HG03039 (cell line): ENCODE data around the gene BAIAP2L1.

Experiments
- ATAC-seq: cut with Tn5 transposase; IDR thresholded peaks from one replicate; pipeline ENCODE4 v1.9.1; 2021; ENCODE audit warnings: mild to moderate bottlenecking, moderate library complexity; ENCODE audit not compliant: unreplicated experiment

Gene BAIAP2L1

GRCh38 chr7:98360221-98361130 is 40.4 kb downstream of the BAIAP2L1 start:
- no peak for ATAC-seq

DNA sequence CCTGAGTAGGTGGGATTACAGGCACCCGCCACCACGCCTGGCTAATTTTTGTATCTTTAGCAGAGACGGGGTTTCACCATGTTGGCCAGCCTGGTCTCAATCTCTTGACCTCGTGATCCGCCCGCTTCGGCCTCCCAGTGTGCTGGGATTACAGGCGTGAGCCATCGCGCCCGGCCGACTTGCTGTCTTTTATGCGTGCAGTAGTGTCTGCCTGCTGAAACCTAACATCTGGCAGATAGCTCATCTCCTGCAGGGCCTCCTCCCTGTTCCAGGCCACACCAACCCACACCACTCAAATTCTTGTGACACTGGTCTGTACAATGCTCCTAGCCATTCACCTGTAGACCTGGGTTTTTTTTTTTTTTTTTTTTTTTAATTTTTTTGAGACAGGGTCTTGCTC is 41.5 kb downstream of the BAIAP2L1 start:
- ATAC-seq, result no peak

GRCh38 chr7:98358706-98359105 is 42.2 kb downstream of the BAIAP2L1 start:
- no peak for ATAC-seq

- no peak for ATAC-seq
Measured at GRCh38 chr7:98357751-98358161, 43.1 kb downstream of the BAIAP2L1 start.

DNA sequence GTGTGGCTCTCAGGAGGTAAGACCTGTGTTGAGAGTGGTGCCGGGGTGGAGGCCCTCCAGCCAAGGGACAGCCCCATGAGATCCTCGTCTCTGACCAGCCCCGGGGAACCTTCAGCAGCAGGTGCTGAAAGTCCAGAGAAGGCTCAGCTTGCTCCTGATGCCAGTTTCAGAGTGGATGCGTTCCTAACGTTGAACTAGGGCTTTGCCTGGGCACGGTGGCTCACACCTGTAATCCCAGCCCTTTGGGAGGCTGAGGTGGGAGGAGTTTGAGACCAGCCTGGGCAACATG is 45.7 kb downstream of the BAIAP2L1 start:
- ATAC-seq, result no peak

GRCh38 chr7:98354511-98355249 is 46.2 kb downstream of the BAIAP2L1 start:
- ATAC-seq, result no peak

DNA sequence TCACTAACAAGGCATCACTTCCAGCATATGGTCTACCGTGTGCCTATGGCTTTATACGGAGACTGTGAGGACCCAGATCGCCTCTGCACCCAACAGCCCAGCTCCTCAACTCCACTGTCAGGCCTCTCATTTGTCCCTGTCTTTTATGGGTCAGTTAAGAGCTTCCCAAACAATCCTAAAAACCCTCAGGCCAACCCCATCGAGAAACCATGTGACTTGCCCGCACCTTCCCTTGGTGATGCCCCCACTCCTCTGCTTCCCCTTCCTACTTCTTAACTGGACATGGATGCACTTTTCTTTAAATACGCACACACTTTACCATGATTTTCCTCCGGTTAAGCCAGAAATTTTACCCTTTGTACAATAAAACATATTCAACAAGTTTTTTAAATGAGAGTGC is 46.8 kb downstream of the BAIAP2L1 start:
- ATAC-seq, result no peak

- ATAC-seq, result no peak
Measured at GRCh38 chr7:98352621-98353020, 48.3 kb downstream of the BAIAP2L1 start.

DNA sequence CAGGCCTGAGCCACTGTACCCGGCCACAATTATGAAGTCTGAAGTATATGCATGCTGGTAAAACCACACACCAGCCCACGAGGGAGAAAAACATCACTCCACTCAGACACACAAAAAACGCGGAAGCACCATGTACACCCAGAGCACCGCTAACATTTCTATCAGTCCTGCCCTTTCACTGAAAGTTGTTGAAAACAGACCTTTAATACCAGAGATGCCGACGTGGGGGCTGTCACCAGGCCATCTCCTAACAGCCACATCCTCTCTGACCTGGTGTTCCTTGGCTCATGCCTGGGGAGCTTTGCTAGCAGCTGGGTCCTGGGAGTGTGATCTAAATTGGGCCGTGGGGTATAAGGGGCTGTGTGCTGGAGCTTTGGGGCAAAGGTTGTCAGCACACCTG is 49.8 kb downstream of the BAIAP2L1 start:
- no peak for ATAC-seq

- no peak for ATAC-seq
Measured at GRCh38 chr7:98348726-98349474, 52.0 kb downstream of the BAIAP2L1 start.

GRCh38 chr7:98346515-98347069 is 54.3 kb downstream of the BAIAP2L1 start:
- ATAC-seq, result no peak

- ATAC-seq, result no peak
Measured at GRCh38 chr7:98341106-98341505, 59.8 kb downstream of the BAIAP2L1 start.

GRCh38 chr7:98339043-98339442 is 61.8 kb downstream of the BAIAP2L1 start:
- no peak for ATAC-seq

GRCh38 chr7:98338441-98338840 is 62.4 kb downstream of the BAIAP2L1 start:
- no peak for ATAC-seq

DNA sequence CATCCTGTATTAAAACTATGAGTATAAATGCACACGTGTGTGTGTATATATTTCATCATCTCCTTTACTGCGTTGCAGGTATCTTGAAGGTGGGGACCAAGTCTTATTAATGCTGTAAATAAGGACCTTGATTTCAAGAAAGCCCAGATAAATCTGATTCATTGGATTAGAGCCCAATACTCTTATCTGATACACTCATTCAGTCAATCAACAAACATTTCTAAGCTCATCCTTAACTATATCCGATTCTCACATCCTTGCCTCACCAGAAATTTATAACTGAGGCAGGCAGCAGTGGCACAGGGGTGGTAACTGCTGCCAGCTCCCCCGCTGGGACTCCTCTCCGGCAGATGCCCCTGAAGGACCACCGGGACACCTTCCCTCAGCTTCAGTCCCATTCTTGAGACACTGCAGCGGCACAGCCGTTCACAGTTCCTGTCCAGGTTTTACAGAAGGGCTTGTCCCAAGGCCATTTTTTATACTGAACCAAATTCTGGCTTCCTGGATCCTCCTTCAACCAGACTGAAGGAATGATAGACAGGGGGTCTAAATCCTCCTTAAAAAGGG is 65.4 kb downstream of the BAIAP2L1 start:
- no peak for ATAC-seq

- no peak for ATAC-seq
Measured at GRCh38 chr7:98334081-98334480, 66.8 kb downstream of the BAIAP2L1 start.

GRCh38 chr7:98330926-98331529 is 69.9 kb downstream of the BAIAP2L1 start:
- ATAC-seq, result no peak

DNA sequence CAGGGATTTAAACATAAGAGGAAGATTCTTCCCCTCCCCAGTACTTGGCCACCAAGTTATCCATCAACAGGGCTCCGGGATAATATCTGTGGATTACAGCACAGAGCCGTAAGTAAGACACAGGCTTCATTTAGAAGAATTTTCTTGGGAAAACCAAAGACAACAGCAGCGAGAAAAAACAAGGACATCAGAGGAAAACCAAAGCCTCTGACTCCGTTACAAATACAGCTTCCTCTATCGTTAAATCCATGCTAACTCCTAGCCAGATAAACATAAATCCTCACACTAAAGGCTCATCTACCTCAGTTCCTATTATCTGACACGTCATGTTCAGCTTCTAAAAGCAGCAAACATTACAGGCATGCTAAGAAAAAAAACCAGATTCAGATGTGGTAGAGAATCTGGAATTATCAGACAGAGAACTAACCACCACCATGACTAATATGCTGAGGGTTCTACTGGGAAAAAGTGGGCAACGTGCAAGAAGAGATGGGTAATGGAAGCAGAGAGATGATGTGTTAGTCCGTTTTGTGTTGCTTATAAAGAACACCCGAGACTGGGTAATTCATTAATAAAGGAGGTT is 71.0 kb downstream of the BAIAP2L1 start:
- ATAC-seq, result no peak

DNA sequence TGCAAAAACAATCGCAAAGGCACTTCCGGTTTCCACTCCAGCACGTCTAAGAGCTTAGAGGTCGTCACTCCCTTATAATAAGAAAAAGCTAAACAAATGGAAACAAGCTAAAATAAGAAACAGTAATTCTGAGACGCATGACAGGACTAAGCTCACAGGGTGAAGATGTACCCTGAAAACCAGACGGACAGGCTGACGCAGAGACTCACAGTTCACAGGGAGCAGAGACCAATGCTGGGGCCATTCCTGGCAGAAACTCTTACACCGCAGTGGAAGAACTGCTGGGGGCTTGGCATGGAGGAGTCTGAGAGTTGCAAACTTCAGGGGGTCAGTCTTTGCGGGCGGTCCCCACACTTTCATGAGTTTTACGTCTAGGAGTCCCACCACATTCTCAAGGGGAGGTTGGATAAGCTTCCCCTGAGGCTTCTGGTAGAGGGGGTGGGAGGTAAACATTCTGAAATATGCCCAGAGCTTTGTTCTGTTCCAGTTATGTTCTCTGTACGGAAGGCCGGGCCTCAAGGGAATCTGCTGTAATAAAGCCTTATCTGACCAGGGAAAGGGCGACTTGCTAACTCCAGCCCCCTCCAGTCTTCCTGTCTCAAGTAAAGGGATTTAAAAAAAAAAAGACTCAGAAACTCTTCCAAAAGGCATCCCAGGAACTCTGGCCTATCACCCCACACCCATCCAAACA is 71.6 kb downstream of the BAIAP2L1 start:
- no peak for ATAC-seq

- no peak for ATAC-seq
Measured at GRCh38 chr7:98324782-98325181, 76.1 kb downstream of the BAIAP2L1 start.
